Astrocyte (in vitro differentiated cells and primary cell): ENCODE measurements around the gene LRCH1.

Source experiments
- CTCF ChIP-seq: IDR thresholded peaks from 2 replicates; pipeline ENCODE4 v1.5.1; 2011; ENCODE audit warnings: low read depth, mild to moderate bottlenecking, inconsistent platforms, low read length, moderate library complexity; ENCODE audit not compliant: insufficient read depth
- EZH2 ChIP-seq: IDR thresholded peaks from 2 replicates; pipeline ENCODE4 v1.6.1; 2012; ENCODE audit warnings: mild to moderate bottlenecking, low read length, inconsistent platforms; ENCODE audit not compliant: insufficient read depth

- no peak for TF ChIP-seq CTCF
- no peak for TF ChIP-seq EZH2
These were observed 222.6 kb downstream of the LRCH1 start for GRCh38 chr13:46775385-46776107.
